Panc1 (cell line): Measurements from ENCODE around the gene RAMP1. TPM values are rescaled to one million over a fixed set of nuclear protein-coding genes. Genes with fewer than 3 reads are reported as not detected.

Experiments
- ATAC-seq: fragments of 200-7000 bp; cut with Tn5 transposase; 2 replicates; pipeline ENCODE4 v1.9.1; 2020; ENCODE audit warnings: mild to moderate bottlenecking, moderate library complexity
- BruUV-seq: library from RNA; stranded (reverse); fragments of 400-500 nt; replicated peaks from 2 replicates; lab custom pipeline; 2021; lab: Mats Ljungman, UMichigan
- CTCF ChIA-PET: fragments of 300-600 bp; sonication (Branson Sonifier 250); formaldehyde crosslinking; loops from one replicate; lab custom pipeline; 2022; ENCODE audit warnings: antibody characterized with exemption; lab: Charles Lee
- POLR2A ChIA-PET: fragments of 300-600 bp; sonication (Branson Sonifier 250); formaldehyde crosslinking; loops from one replicate; lab custom pipeline; 2022; ENCODE audit warnings: antibody characterized with exemption; lab: Charles Lee
- DNase-seq: peaks from one replicate; pipeline ENCODE4 v3.0.0-alpha.2; 2010; ENCODE audit warnings: low read depth, low spot score
- H3K27ac ChIP-seq: 2 replicates; pipeline ENCODE4 v1.5.1; 2011; ENCODE audit warnings: mild to moderate bottlenecking, low read length, inconsistent platforms
- H3K27me3 ChIP-seq: fragments of 200-500 bp; sonication (Bioruptor generic); 2 replicates; pipeline ENCODE4 v1.6.0; 2014; ENCODE audit warnings: low read length, inconsistent platforms; ENCODE audit not compliant: control insufficient read depth, insufficient read depth
- H3K36me3 ChIP-seq: fragments of 200-500 bp; sonication (Bioruptor generic); 2 replicates; pipeline ENCODE4 v1.5.1; 2014; ENCODE audit warnings: inconsistent platforms, mild to moderate bottlenecking, low read length, moderate library complexity; ENCODE audit not compliant: control insufficient read depth, insufficient read depth
- H3K4me1 ChIP-seq: 2 replicates; pipeline ENCODE4 v1.5.1; 2011; ENCODE audit warnings: inconsistent platforms, mild to moderate bottlenecking, low read length, moderate library complexity; ENCODE audit not compliant: control insufficient read depth, insufficient read depth
- H3K4me3 ChIP-seq, 2 experiments: 2 replicates each; pipeline ENCODE4 v1.5.1; 2011 to 2012; ENCODE audit warnings: low read depth in 2 of 2, low read length in 2 of 2, mild to moderate bottlenecking in 2 of 2, inconsistent platforms in 1 of 2, moderate library complexity in 1 of 2
- H3K9me3 ChIP-seq: fragments of 200-500 bp; sonication (Bioruptor generic); 2 replicates; pipeline ENCODE4 v1.5.1; 2014; ENCODE audit warnings: low read depth, mild to moderate bottlenecking, inconsistent platforms, low read length, moderate library complexity; ENCODE audit not compliant: control insufficient read depth, insufficient read depth
- CTCF ChIP-seq: fragments of 450-650 bp; IDR thresholded peaks from 2 replicates; pipeline ENCODE4 v1.5.1; 2017; ENCODE audit warnings: mild to moderate bottlenecking
- POLR2AphosphoS5 ChIP-seq: IDR thresholded peaks from 2 replicates; pipeline ENCODE4 v1.6.1; 2012; ENCODE audit warnings: mild to moderate bottlenecking, low read depth, low read length, moderate library complexity
- REST ChIP-seq, 2 experiments: IDR thresholded peaks; 2 replicates each; pipeline ENCODE4 v1.6.1; 2011 to 2012; ENCODE audit warnings: low read depth in 2 of 2, control low read depth in 1 of 2, low read length in 1 of 2, mild to moderate bottlenecking in 1 of 2, moderate library complexity in 1 of 2; ENCODE audit not compliant: insufficient read depth in 1 of 2
- SIN3A ChIP-seq: IDR thresholded peaks from 2 replicates; pipeline ENCODE4 v1.6.1; 2012; ENCODE audit warnings: low read depth, mild to moderate bottlenecking, low read length, moderate library complexity, borderline replicate concordance; ENCODE audit not compliant: insufficient read depth
- TCF7L2 ChIP-seq: IDR thresholded peaks from 2 replicates; pipeline ENCODE4 v1.6.1; 2011; ENCODE audit warnings: mild to moderate bottlenecking, low read depth, low read length, inconsistent platforms
- in situ Hi-C: cut with HindIII; loops from 2 replicates; pipeline ENCODE4 v1.10.0; 2016; ENCODE audit warnings: low sequenced_read_pairs, low pct_unique_long_range_greater_than_20kb
- intact Hi-C: fragments of 100-400 bp; cut with micrococcal nuclease; formaldehyde crosslinking; loops from one replicate; pipeline ENCODE4 v1.10.0; 2022; ENCODE audit not compliant: unreplicated experiment
- total RNA-seq: library from RNA; stranded (reverse); gene quantifications from one replicate; pipeline ENCODE4 v1.2.1, GENCODE V29; 2021; ENCODE audit not compliant: unreplicated experiment

The RAMP1 gene
- total RNA-seq, 1 experiment from 2014 or later = 17.6 TPM

- CTCF ChIA-PET = no interaction called here
- intact Hi-C loops = no loop called here
Measured at GRCh38 chr2:237961637-237962036, 102.2 kb downstream of the RAMP1 start.

More at GRCh38 chr2:237961637-237962036, 102.2 kb downstream of the RAMP1 start:
- TF ChIP-seq CTCF (no peak), TCF7L2 (no peak), POLR2AphosphoS5 (no peak), SIN3A (no peak), REST (IDR thresholded peaks at IDR 0.05; ENCODE audit: insufficient read depth in 1 of 2, low read depth in 2 of 2, low read length in 1 of 2) (no peak)
- H3K36me3 ChIP-seq = no peaks in the 10 kb centered on the region
- no peaks in the 10 kb centered on the region for H3K27me3 ChIP-seq
- H3K27ac ChIP-seq = no peak overlapping the region
- no TSS peak for BruUV-seq
- peaks cover 6% of the 10 kb centered on the region; the same call in 1 of the 2 replicates for H3K9me3 ChIP-seq
- POLR2A ChIA-PET = no interaction called here
- in situ Hi-C loops = no loop called here
- ATAC-seq (no peak), DNase-seq (no peak)
- H3K4me1 ChIP-seq = no peaks in the 10 kb centered on the region; the same call in 1 of the 2 replicates
- no peak overlapping the region for H3K4me3 ChIP-seq

Other genes with a start within 250 kb of the RAMP1 start
- gene LRRFIP1, start 232.0 kb upstream of the RAMP1 start, total RNA-seq = 121 TPM
- gene RBM44, start 60.8 kb upstream of the RAMP1 start, total RNA-seq = 0.90 TPM
- 44.9 TPM for gene UBE2F, start 107.4 kb downstream of the RAMP1 start, total RNA-seq
- gene SCLY, start 201.4 kb downstream of the RAMP1 start, total RNA-seq = 31.4 TPM
- gene ESPNL, start 240.7 kb downstream of the RAMP1 start, total RNA-seq = 0.85 TPM